Adipocyte (in vitro differentiated cells): ENCODE data around the gene HS3ST5.
"Not testable (repeated sequence)": the region's sequence is repeated elsewhere in the genome, so short reads cannot be mapped to it uniquely, and the experiment has no call there.

Experiments
- DNase-seq: peaks from one replicate; pipeline ENCODE4 v3.0.0-alpha.2; 2015; ENCODE audit warnings: low read depth
- H3K27me3 ChIP-seq: replicated peaks from 2 replicates; pipeline ENCODE4 v1.7.0; 2013; ENCODE audit warnings: mild to moderate bottlenecking, low read length, moderate library complexity; ENCODE audit not compliant: control insufficient read depth, insufficient read depth
- H3K36me3 ChIP-seq: 2 replicates; pipeline ENCODE4 v1.7.0; 2013; ENCODE audit warnings: low read length, mild to moderate bottlenecking, moderate library complexity; ENCODE audit not compliant: control insufficient read depth, insufficient read depth, severe bottlenecking
- H3K4me1 ChIP-seq: 2 replicates; pipeline ENCODE4 v1.7.0; 2013; ENCODE audit warnings: mild to moderate bottlenecking, low read length, moderate library complexity; ENCODE audit not compliant: control insufficient read depth, insufficient read depth
- H3K4me3 ChIP-seq: 2 replicates; pipeline ENCODE4 v1.7.0; 2013; ENCODE audit warnings: mild to moderate bottlenecking, low read length, moderate library complexity
- H3K9ac ChIP-seq: 2 replicates; pipeline ENCODE4 v1.7.0; 2013; ENCODE audit warnings: mild to moderate bottlenecking, low read length, moderate library complexity
- H3K9me3 ChIP-seq: 2 replicates; pipeline ENCODE4 v1.7.0; 2013; ENCODE audit warnings: mild to moderate bottlenecking, low read length, moderate library complexity; ENCODE audit not compliant: control insufficient read depth

HS3ST5 gene

GRCh38 chr6:114032721-114033120 is 310.1 kb downstream of the HS3ST5 start:
- Histone ChIP-seq H3K36me3 (no peaks in the 10 kb centered on the region), H3K27me3 (no peaks in the 10 kb centered on the region), H3K4me1 (peaks cover 2% of the 10 kb centered on the region), H3K9ac (no peak overlapping the region), H3K9me3 (no peaks in the 10 kb centered on the region), H3K4me3 (no peak overlapping the region)
- DNase-seq, result no peak

- Histone ChIP-seq H3K4me1 (no peaks in the 10 kb centered on the region), H3K9me3 (no peaks in the 10 kb centered on the region), H3K36me3 (no peaks in the 10 kb centered on the region), H3K9ac (no peak overlapping the region), H3K27me3 (no peaks in the 10 kb centered on the region), H3K4me3 (no peak overlapping the region)
- no peak for DNase-seq
These were observed 312.1 kb downstream of the HS3ST5 start for GRCh38 chr6:114030767-114031166.

GRCh38 chr6:114024746-114025145 is 318.1 kb downstream of the HS3ST5 start:
- H3K4me1 ChIP-seq, result peaks cover 4% of the 10 kb centered on the region
- H3K4me3 ChIP-seq, result no peak overlapping the region
- H3K9ac ChIP-seq, result no peak overlapping the region
- H3K36me3 ChIP-seq, result no peaks in the 10 kb centered on the region
- H3K9me3 ChIP-seq, result no peaks in the 10 kb centered on the region
- DNase-seq, result no peak
- H3K27me3 ChIP-seq, result no peaks in the 10 kb centered on the region

- Histone ChIP-seq H3K4me3 (no peak overlapping the region), H3K27me3 (no peaks in the 10 kb centered on the region), H3K4me1 (peaks cover 4% of the 10 kb centered on the region), H3K36me3 (no peaks in the 10 kb centered on the region), H3K9me3 (no peaks in the 10 kb centered on the region), H3K9ac (no peak overlapping the region)
- DNase-seq, result no peak
These were observed 322.6 kb downstream of the HS3ST5 start for GRCh38 chr6:114020196-114020595.

GRCh38 chr6:114017146-114017545 is 325.7 kb downstream of the HS3ST5 start:
- not testable (repeated sequence) for H3K4me1 ChIP-seq, H3K9me3 ChIP-seq, H3K4me3 ChIP-seq, H3K9ac ChIP-seq, H3K27me3 ChIP-seq, H3K36me3 ChIP-seq, DNase-seq

- H3K4me1 ChIP-seq, DNase-seq, H3K27me3 ChIP-seq, H3K9ac ChIP-seq, H3K9me3 ChIP-seq, H3K36me3 ChIP-seq: not testable (repeated sequence)
- H3K4me3 ChIP-seq, result peak overlapping the region; percentile 33
These were observed 328.7 kb downstream of the HS3ST5 start for GRCh38 chr6:114014106-114014505.

- H3K9ac ChIP-seq, H3K9me3 ChIP-seq, H3K4me1 ChIP-seq, DNase-seq, H3K36me3 ChIP-seq, H3K4me3 ChIP-seq, H3K27me3 ChIP-seq: not testable (repeated sequence)
These were observed 331.3 kb downstream of the HS3ST5 start for GRCh38 chr6:114011486-114011885.

GRCh38 chr6:114010540-114010939 is 332.3 kb downstream of the HS3ST5 start:
- H3K4me1 ChIP-seq, result peaks cover 8% of the 10 kb centered on the region
- H3K9me3 ChIP-seq, result no peaks in the 10 kb centered on the region
- no peaks in the 10 kb centered on the region for H3K27me3 ChIP-seq
- no peak overlapping the region for H3K4me3 ChIP-seq
- no peaks in the 10 kb centered on the region for H3K36me3 ChIP-seq
- no peak overlapping the region for H3K9ac ChIP-seq
- no peak for DNase-seq

- H3K4me1 ChIP-seq, result peaks cover 4% of the 10 kb centered on the region
- no peaks in the 10 kb centered on the region for H3K27me3 ChIP-seq
- DNase-seq, result no peak
- no peak overlapping the region for H3K4me3 ChIP-seq
- no peaks in the 10 kb centered on the region for H3K9me3 ChIP-seq
- H3K9ac ChIP-seq, result no peak overlapping the region
- H3K36me3 ChIP-seq, result no peaks in the 10 kb centered on the region
These were observed 333.6 kb downstream of the HS3ST5 start for GRCh38 chr6:114009192-114009591.

GRCh38 chr6:114008331-114008730 is 334.5 kb downstream of the HS3ST5 start:
- peak; percentile 8 for DNase-seq
- peak overlapping the region; percentile 19 for H3K4me3 ChIP-seq

GRCh38 chr6:114007516-114007915 is 335.3 kb downstream of the HS3ST5 start:
- Histone ChIP-seq H3K9me3 (no peaks in the 10 kb centered on the region), H3K27me3 (no peaks in the 10 kb centered on the region), H3K36me3 (no peaks in the 10 kb centered on the region), H3K4me1 (peaks cover 3% of the 10 kb centered on the region), H3K9ac (no peak overlapping the region), H3K4me3 (no peak overlapping the region)
- DNase-seq, result no peak

More at GRCh38 chr6:114008331-114008730, 334.5 kb downstream of the HS3ST5 start:
- Histone ChIP-seq H3K9ac (no peak overlapping the region), H3K4me1 (peaks cover 3% of the 10 kb centered on the region), H3K27me3 (no peaks in the 10 kb centered on the region), H3K9me3 (no peaks in the 10 kb centered on the region), H3K36me3 (no peaks in the 10 kb centered on the region)
